Activated naive CD4-positive, alpha-beta T cell treated with anti-CD3 and anti-CD28 coated beads, Interleukin-2, amount 50 U/mL, for 24 hours (primary cell): ENCODE measurements around the gene CCL1.

Source experiments
- H3K27ac Mint-ChIP-seq: one replicate; pipeline ENCODE4 v1.8.0; 2021; ENCODE audit warnings: mild to moderate bottlenecking, mixed read lengths
- H3K27me3 Mint-ChIP-seq: one replicate; pipeline ENCODE4 v1.8.0; 2021; ENCODE audit warnings: mixed read lengths
- H3K36me3 Mint-ChIP-seq: one replicate; pipeline ENCODE4 v1.8.0; 2021; ENCODE audit warnings: mixed read lengths
- H3K4me1 Mint-ChIP-seq: one replicate; pipeline ENCODE4 v1.8.0; 2021; ENCODE audit warnings: mixed read lengths
- H3K4me3 Mint-ChIP-seq: one replicate; pipeline ENCODE4 v1.8.0; 2021; ENCODE audit warnings: mild to moderate bottlenecking, mixed read lengths
- H3K9me3 Mint-ChIP-seq: one replicate; pipeline ENCODE4 v1.8.0; 2021; ENCODE audit warnings: mixed read lengths

Gene CCL1

GRCh38 chr17:34363183-34363661, at the start of gene CCL1:
CCL1 (minus strand) TSS chr17:34363233; CDS start chr17:34363161, 72 bp downstream.
- H3K9me3 Mint-ChIP-seq = no peaks in the 10 kb centered on the region
- no peak within 1 kb of the TSS for H3K4me3 Mint-ChIP-seq
- H3K27me3 Mint-ChIP-seq = peaks cover 3% of the 10 kb centered on the region
- H3K36me3 Mint-ChIP-seq = no peaks in the 10 kb centered on the region
- H3K27ac Mint-ChIP-seq = no peak within 1 kb of the TSS
- H3K4me1 Mint-ChIP-seq = peaks cover 7% of the 10 kb centered on the region

- no peaks in the 10 kb centered on the region for H3K9me3 Mint-ChIP-seq
- H3K27me3 Mint-ChIP-seq = peaks cover 13% of the 10 kb centered on the region
- no peak overlapping the region for H3K4me3 Mint-ChIP-seq
- H3K4me1 Mint-ChIP-seq = no peaks in the 10 kb centered on the region
- no peak overlapping the region for H3K27ac Mint-ChIP-seq
- H3K36me3 Mint-ChIP-seq = no peaks in the 10 kb centered on the region
Observed at GRCh38 chr17:34412534-34412933, 49.5 kb upstream of the CCL1 start.

- H3K36me3 Mint-ChIP-seq = no peaks in the 10 kb centered on the region
- no peaks in the 10 kb centered on the region for H3K4me1 Mint-ChIP-seq
- H3K9me3 Mint-ChIP-seq = no peaks in the 10 kb centered on the region
- H3K4me3 Mint-ChIP-seq = no peak overlapping the region
- no peak overlapping the region for H3K27ac Mint-ChIP-seq
- H3K27me3 Mint-ChIP-seq = peaks cover 15% of the 10 kb centered on the region
Observed at GRCh38 chr17:34411646-34412421, 48.8 kb upstream of the CCL1 start.

- no peak overlapping the region for H3K4me3 Mint-ChIP-seq
- H3K4me1 Mint-ChIP-seq = no peaks in the 10 kb centered on the region
- no peak overlapping the region for H3K27ac Mint-ChIP-seq
- no peaks in the 10 kb centered on the region for H3K36me3 Mint-ChIP-seq
- no peaks in the 10 kb centered on the region for H3K9me3 Mint-ChIP-seq
- H3K27me3 Mint-ChIP-seq = peaks cover 12% of the 10 kb centered on the region
Observed at GRCh38 chr17:34409352-34409751, 46.3 kb upstream of the CCL1 start.

GRCh38 chr17:34408439-34408838, 45.4 kb upstream of the CCL1 start:
- H3K4me3 Mint-ChIP-seq = no peak overlapping the region
- no peaks in the 10 kb centered on the region for H3K4me1 Mint-ChIP-seq
- peaks cover 12% of the 10 kb centered on the region for H3K27me3 Mint-ChIP-seq
- H3K36me3 Mint-ChIP-seq = no peaks in the 10 kb centered on the region
- no peaks in the 10 kb centered on the region for H3K9me3 Mint-ChIP-seq
- no peak overlapping the region for H3K27ac Mint-ChIP-seq

GRCh38 chr17:34406226-34406625, 43.2 kb upstream of the CCL1 start:
- no peaks in the 10 kb centered on the region for H3K36me3 Mint-ChIP-seq
- H3K4me3 Mint-ChIP-seq = no peak overlapping the region
- peaks cover 12% of the 10 kb centered on the region for H3K27me3 Mint-ChIP-seq
- H3K4me1 Mint-ChIP-seq = no peaks in the 10 kb centered on the region
- no peak overlapping the region for H3K27ac Mint-ChIP-seq
- H3K9me3 Mint-ChIP-seq = no peaks in the 10 kb centered on the region

GRCh38 chr17:34403006-34403405, 40.0 kb upstream of the CCL1 start:
- Mint-ChIP-seq H3K4me3 (no peak overlapping the region), H3K36me3 (no peaks in the 10 kb centered on the region), H3K27me3 (peaks cover 7% of the 10 kb centered on the region), H3K27ac (no peak overlapping the region), H3K4me1 (no peaks in the 10 kb centered on the region), H3K9me3 (no peaks in the 10 kb centered on the region)

GRCh38 chr17:34401165-34401564, 38.1 kb upstream of the CCL1 start:
- Mint-ChIP-seq H3K4me3 (no peak overlapping the region), H3K27ac (no peak overlapping the region), H3K9me3 (no peaks in the 10 kb centered on the region), H3K36me3 (no peaks in the 10 kb centered on the region), H3K4me1 (no peaks in the 10 kb centered on the region), H3K27me3 (peaks cover 5% of the 10 kb centered on the region)

GRCh38 chr17:34400301-34400931, 37.4 kb upstream of the CCL1 start:
- Mint-ChIP-seq H3K36me3 (no peaks in the 10 kb centered on the region), H3K9me3 (no peaks in the 10 kb centered on the region), H3K4me3 (no peak overlapping the region), H3K4me1 (no peaks in the 10 kb centered on the region), H3K27me3 (peaks cover 5% of the 10 kb centered on the region), H3K27ac (no peak overlapping the region)

- Mint-ChIP-seq H3K27me3 (peaks cover 5% of the 10 kb centered on the region), H3K27ac (no peak overlapping the region), H3K36me3 (no peaks in the 10 kb centered on the region), H3K4me1 (no peaks in the 10 kb centered on the region), H3K9me3 (no peaks in the 10 kb centered on the region), H3K4me3 (no peak overlapping the region)
Observed at GRCh38 chr17:34399725-34400124, 36.7 kb upstream of the CCL1 start.

GRCh38 chr17:34398990-34399389, 36.0 kb upstream of the CCL1 start:
- Mint-ChIP-seq H3K4me1 (no peaks in the 10 kb centered on the region), H3K27me3 (peaks cover 5% of the 10 kb centered on the region), H3K9me3 (no peaks in the 10 kb centered on the region), H3K27ac (no peak overlapping the region), H3K36me3 (no peaks in the 10 kb centered on the region), H3K4me3 (no peak overlapping the region)

GRCh38 chr17:34397265-34397664, 34.2 kb upstream of the CCL1 start:
- Mint-ChIP-seq H3K9me3 (no peaks in the 10 kb centered on the region), H3K27ac (no peak overlapping the region), H3K27me3 (peaks cover 5% of the 10 kb centered on the region), H3K4me3 (no peak overlapping the region), H3K36me3 (no peaks in the 10 kb centered on the region), H3K4me1 (no peaks in the 10 kb centered on the region)

- no peaks in the 10 kb centered on the region for H3K9me3 Mint-ChIP-seq
- H3K27ac Mint-ChIP-seq = no peak overlapping the region
- no peaks in the 10 kb centered on the region for H3K4me1 Mint-ChIP-seq
- H3K27me3 Mint-ChIP-seq = peaks cover 5% of the 10 kb centered on the region
- H3K36me3 Mint-ChIP-seq = no peaks in the 10 kb centered on the region
- no peak overlapping the region for H3K4me3 Mint-ChIP-seq
Observed at GRCh38 chr17:34393401-34393800, 30.4 kb upstream of the CCL1 start.

GRCh38 chr17:34391241-34391640, 28.2 kb upstream of the CCL1 start:
- no peak overlapping the region for H3K27ac Mint-ChIP-seq
- H3K36me3 Mint-ChIP-seq = no peaks in the 10 kb centered on the region

GRCh38 chr17:34390649-34391048, 27.6 kb upstream of the CCL1 start:
- Mint-ChIP-seq H3K27ac (no peak overlapping the region), H3K27me3 (peaks cover 4% of the 10 kb centered on the region), H3K4me1 (no peaks in the 10 kb centered on the region), H3K4me3 (no peak overlapping the region), H3K9me3 (no peaks in the 10 kb centered on the region), H3K36me3 (no peaks in the 10 kb centered on the region)

More at GRCh38 chr17:34391241-34391640, 28.2 kb upstream of the CCL1 start:
- Mint-ChIP-seq H3K27me3 (peaks cover 1% of the 10 kb centered on the region), H3K4me3 (no peak overlapping the region), H3K4me1 (no peaks in the 10 kb centered on the region), H3K9me3 (no peaks in the 10 kb centered on the region)

- no peaks in the 10 kb centered on the region for H3K9me3 Mint-ChIP-seq
- no peaks in the 10 kb centered on the region for H3K4me1 Mint-ChIP-seq
- no peak overlapping the region for H3K4me3 Mint-ChIP-seq
- no peak overlapping the region for H3K27ac Mint-ChIP-seq
- H3K36me3 Mint-ChIP-seq = no peaks in the 10 kb centered on the region
- peaks cover 4% of the 10 kb centered on the region for H3K27me3 Mint-ChIP-seq
Observed at GRCh38 chr17:34389126-34389750, 26.2 kb upstream of the CCL1 start.
